Activated T-cell treated with anti-CD3 and anti-CD28 coated beads, Interleukin-2, amount 50 U/mL, for 72 hours (primary cell): Measurements from ENCODE around the gene LAPTM4A. TPM values are rescaled to one million over a fixed set of nuclear protein-coding genes. Genes with fewer than 3 reads are reported as not detected.

Experiments
- ATAC-seq, 2 donors: fragments of 150-1000 bp; cut with Tn5 transposase; replicated peaks in 1 of 2; 2 replicates each; pipeline ENCODE4 v1.10.0; 2021; ENCODE audit warnings: moderate library complexity in 2 of 2, mild to moderate bottlenecking in 1 of 2
- DNase-seq, 2 donors: peaks; one replicate each; pipeline ENCODE4 v3.0.0; 2021 to 2022; ENCODE audit warnings: mixed read lengths in 1 of 2
- H3K27ac Mint-ChIP-seq: one replicate; pipeline ENCODE4 v1.8.0; 2022; ENCODE audit warnings: mild to moderate bottlenecking, moderate library complexity, mixed read lengths
- H3K27me3 Mint-ChIP-seq: one replicate; pipeline ENCODE4 v1.8.0; 2022; ENCODE audit warnings: low read depth, mixed read lengths
- H3K36me3 Mint-ChIP-seq, 2 donors: one replicate each; pipeline ENCODE4 v1.8.0; 2022; ENCODE audit warnings: mixed read lengths in 2 of 2, mild to moderate bottlenecking in 1 of 2; ENCODE audit not compliant: insufficient read depth in 2 of 2
- H3K4me1 Mint-ChIP-seq: one replicate; pipeline ENCODE4 v1.8.0; 2022; ENCODE audit warnings: low read depth, mixed read lengths
- H3K4me3 Mint-ChIP-seq, 2 donors: one replicate each; pipeline ENCODE4 v1.8.0; 2022; ENCODE audit warnings: mild to moderate bottlenecking in 2 of 2, mixed read lengths in 2 of 2, moderate library complexity in 2 of 2
- H3K9me3 Mint-ChIP-seq, 2 donors: one replicate each; pipeline ENCODE4 v1.8.0; 2022; ENCODE audit warnings: mixed read lengths in 2 of 2
- total RNA-seq, 2 donors: library from RNA; stranded (reverse); gene quantifications; one replicate each; pipeline ENCODE4 v1.2.3, GENCODE V29; 2022

LAPTM4A gene
- total RNA-seq, 2 donors from 2014 or later, result 26.0 to 33.3 TPM

DNA sequence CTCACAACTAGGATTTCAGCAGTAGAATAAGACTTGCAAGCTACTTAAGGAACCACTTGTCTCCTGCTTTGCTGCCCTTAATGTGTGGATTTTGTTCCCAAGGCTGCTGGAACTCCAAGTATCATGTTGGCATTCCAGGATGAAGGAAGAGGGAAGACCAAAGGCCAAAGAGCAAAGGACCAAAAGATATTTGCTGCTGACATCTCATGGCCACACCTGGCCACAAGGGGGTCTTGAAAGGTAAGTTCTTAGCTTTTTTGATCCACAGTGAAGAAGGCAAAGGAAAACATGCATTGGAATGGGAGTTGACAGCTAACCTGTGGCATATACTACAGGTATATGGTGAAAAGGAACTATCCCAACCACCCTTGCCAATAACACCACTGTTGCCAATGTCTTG, 35.1 kb downstream of the LAPTM4A start:
- ATAC-seq, result no peak
- H3K4me1 Mint-ChIP-seq, result peaks cover 12% of the 10 kb centered on the region
- H3K36me3 Mint-ChIP-seq, result peaks cover 0 to 16% of the 10 kb centered on the region in 2 donors
- H3K27me3 Mint-ChIP-seq, result peaks cover 27% of the 10 kb centered on the region
- H3K9me3 Mint-ChIP-seq, result peaks cover 3 to 8% of the 10 kb centered on the region in 2 donors
- DNase-seq, result no peak
- H3K4me3 Mint-ChIP-seq, result no peak overlapping the region
- H3K27ac Mint-ChIP-seq, result no peak overlapping the region

DNA sequence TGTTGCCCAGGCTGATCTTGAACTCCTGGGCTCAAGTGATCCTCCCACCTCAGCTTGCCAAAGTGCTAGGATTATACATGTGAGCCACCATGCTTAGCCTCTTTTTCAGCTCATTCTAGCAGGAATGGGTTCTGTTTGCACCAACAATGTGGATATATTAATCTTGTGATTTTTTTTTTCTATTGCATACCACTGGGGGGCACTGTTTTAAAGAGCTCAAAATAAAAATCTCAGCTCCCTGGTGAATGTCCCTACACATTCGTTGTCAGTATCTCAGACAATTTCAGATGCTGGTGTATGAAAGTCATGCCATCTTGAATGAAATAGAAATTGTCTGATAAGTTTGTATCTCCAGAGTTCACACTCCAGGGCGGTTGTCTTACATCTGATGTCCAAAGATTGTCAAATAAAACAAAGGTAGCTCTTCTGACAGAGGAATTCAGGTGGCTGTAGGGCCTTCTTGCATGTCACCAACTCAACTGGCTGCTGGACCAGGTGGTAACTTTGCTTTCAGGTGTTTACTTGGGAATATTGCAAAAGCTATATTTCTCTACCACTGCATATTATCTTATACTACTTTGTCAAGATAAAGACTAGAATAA, 35.8 kb downstream of the LAPTM4A start:
- peak in 1 of 2 donors; percentile 12 for DNase-seq

DNA sequence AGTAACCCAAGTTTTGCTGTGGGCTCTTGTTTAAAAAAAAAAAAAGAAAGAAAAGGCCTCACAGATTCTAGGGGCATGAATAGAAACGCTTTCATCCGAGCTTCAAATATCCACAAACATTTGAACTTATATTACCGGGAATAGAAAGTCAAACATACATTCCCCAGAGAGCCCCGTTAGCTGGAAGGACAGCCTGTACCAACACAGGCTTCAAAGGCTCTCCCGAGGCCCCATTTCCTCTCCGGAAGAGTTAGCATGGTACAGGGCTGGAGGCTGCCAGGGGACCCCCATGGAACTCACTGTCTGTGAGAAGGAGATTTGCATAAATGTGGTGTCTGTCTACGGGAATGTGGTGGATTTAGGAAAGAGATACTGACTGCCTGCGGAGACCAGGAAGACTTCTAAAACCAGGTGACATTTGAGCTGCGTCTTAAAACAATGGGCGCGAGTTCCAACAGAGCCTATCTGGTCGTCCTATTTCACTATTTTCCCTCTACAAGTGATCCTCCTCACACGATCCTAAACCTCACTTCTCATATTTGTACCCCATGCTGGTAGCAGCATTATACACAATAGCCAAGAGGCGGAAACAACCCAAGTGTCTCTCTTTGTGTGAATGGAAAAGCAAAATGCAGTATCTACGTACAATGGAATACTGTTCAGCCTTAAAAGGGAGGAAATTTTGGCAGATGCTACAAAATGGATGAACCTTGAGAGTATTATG, 38.1 kb downstream of the LAPTM4A start:
- ATAC-seq (no peak), DNase-seq (no peak)
- H3K9me3 Mint-ChIP-seq, result no peaks in the 10 kb centered on the region
- H3K27me3 Mint-ChIP-seq, result peaks cover 35% of the 10 kb centered on the region
- peak overlapping the region; percentile 77 to 78 for H3K4me3 Mint-ChIP-seq
- no peak overlapping the region for H3K27ac Mint-ChIP-seq
- peaks cover 0 to 4% of the 10 kb centered on the region in 2 donors for H3K36me3 Mint-ChIP-seq
- peaks cover 12% of the 10 kb centered on the region for H3K4me1 Mint-ChIP-seq

More for the DNA sequence above, 35.8 kb downstream of the LAPTM4A start:
- H3K4me1 Mint-ChIP-seq, result peaks cover 12% of the 10 kb centered on the region
- peaks cover 2 to 4% of the 10 kb centered on the region in 2 donors for H3K9me3 Mint-ChIP-seq
- no peak for ATAC-seq
- no peak overlapping the region for H3K4me3 Mint-ChIP-seq
- peaks cover 35% of the 10 kb centered on the region for H3K27me3 Mint-ChIP-seq
- H3K27ac Mint-ChIP-seq, result no peak overlapping the region
- peaks cover 0 to 10% of the 10 kb centered on the region in 2 donors for H3K36me3 Mint-ChIP-seq

GRCh38 chr2:20012282-20013125, 38.9 kb downstream of the LAPTM4A start, which contains the start of gene MATN3:
Gene MATN3 (minus strand): TSS chr2:20012668. CDS start chr2:20012631, 37 bp downstream.
- ATAC-seq, result peak; percentile 75 to 83
- no peak within 1 kb of the TSS for H3K27ac Mint-ChIP-seq
- H3K4me1 Mint-ChIP-seq, result peaks cover 12% of the 10 kb centered on the region
- DNase-seq, result peak; percentile 33 to 36
- H3K27me3 Mint-ChIP-seq, result peaks cover 35% of the 10 kb centered on the region
- peaks cover 0 to 4% of the 10 kb centered on the region in 2 donors for H3K36me3 Mint-ChIP-seq
- H3K4me3 Mint-ChIP-seq, result peak within 1 kb of the TSS; percentile 77 to 78
- H3K9me3 Mint-ChIP-seq, result no peaks in the 10 kb centered on the region

- Mint-ChIP-seq H3K36me3 (peaks cover 0 to 4% of the 10 kb centered on the region in 2 donors), H3K4me3 (peak overlapping the region; percentile 66 to 77), H3K4me1 (peaks cover 12% of the 10 kb centered on the region), H3K27me3 (peaks cover 35% of the 10 kb centered on the region), H3K9me3 (no peaks in the 10 kb centered on the region), H3K27ac (no peak overlapping the region)
- no peak for DNase-seq
- peak in 1 of 2 donors; percentile 10 for ATAC-seq
Measured at GRCh38 chr2:20012032-20012281, 39.5 kb downstream of the LAPTM4A start.

GRCh38 chr2:20011276-20012031, 40.0 kb downstream of the LAPTM4A start:
- H3K9me3 Mint-ChIP-seq, result no peaks in the 10 kb centered on the region
- DNase-seq, result no peak
- H3K4me1 Mint-ChIP-seq, result peaks cover 12% of the 10 kb centered on the region
- ATAC-seq, result no peak
- H3K27me3 Mint-ChIP-seq, result peaks cover 35% of the 10 kb centered on the region
- no peak overlapping the region for H3K27ac Mint-ChIP-seq
- peak overlapping the region; percentile 66 to 77 for H3K4me3 Mint-ChIP-seq
- H3K36me3 Mint-ChIP-seq, result peaks cover 0 to 4% of the 10 kb centered on the region in 2 donors

DNA sequence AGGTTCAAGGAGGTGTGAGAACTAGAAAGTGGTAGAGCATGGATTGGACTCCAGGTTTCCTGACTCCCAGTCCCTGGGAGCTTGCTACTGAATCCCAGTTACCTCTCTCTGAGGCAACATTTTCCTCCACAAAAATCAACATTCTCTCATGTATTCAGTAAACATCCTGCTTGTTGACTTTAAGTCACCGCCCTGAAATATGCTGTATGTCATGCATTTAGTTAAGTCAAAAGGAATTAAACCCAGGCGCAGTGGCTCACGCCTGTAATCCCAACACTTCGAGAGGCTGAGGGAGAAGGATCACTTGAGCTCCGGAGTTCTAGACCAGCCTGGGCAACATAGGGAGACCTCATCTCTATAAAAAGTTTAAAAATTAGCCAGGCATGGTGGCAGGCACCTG, 42.7 kb downstream of the LAPTM4A start:
- peaks cover 24% of the 10 kb centered on the region for H3K27me3 Mint-ChIP-seq

GRCh38 chr2:20005891-20006470, 45.4 kb downstream of the LAPTM4A start:
- no peak for ATAC-seq
- no peaks in the 10 kb centered on the region for H3K9me3 Mint-ChIP-seq
- H3K4me3 Mint-ChIP-seq, result no peak overlapping the region

More for the DNA sequence above, 42.7 kb downstream of the LAPTM4A start:
- Mint-ChIP-seq H3K36me3 (peaks cover 0 to 3% of the 10 kb centered on the region in 2 donors), H3K27ac (no peak overlapping the region), H3K9me3 (no peaks in the 10 kb centered on the region), H3K4me1 (peaks cover 12% of the 10 kb centered on the region), H3K4me3 (no peak overlapping the region)
- no peak for DNase-seq
- ATAC-seq, result no peak

DNA sequence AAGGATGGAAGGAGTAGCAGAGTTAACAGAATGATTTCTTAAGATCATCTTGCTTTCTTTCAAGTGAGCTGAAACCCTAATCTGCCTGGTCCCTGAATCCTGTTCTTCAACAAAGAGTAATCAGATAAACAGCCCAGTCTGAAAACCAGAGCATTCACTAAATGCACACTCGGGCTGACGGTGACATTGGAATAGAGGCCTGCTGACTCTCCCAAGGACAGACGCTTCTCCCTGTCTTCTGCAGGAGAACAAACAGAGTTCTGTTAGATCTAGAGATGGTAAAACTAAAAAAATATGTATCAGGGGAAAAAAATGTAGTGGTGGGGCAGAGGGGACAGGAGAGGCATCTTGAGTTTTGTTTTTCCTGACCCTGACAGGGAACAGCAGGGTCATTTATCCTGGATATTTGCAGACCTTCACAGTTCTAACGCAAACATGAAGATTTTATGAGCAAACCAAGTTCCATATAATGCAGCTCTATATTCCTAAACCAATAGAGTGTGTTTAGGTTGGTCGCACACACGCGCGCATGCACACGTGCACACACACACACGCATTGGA, 46.3 kb downstream of the LAPTM4A start:
- H3K9me3 Mint-ChIP-seq, result no peaks in the 10 kb centered on the region
- H3K27ac Mint-ChIP-seq, result no peak overlapping the region
- peaks cover 16% of the 10 kb centered on the region for H3K27me3 Mint-ChIP-seq
- no peaks in the 10 kb centered on the region for H3K36me3 Mint-ChIP-seq
- no peak overlapping the region for H3K4me3 Mint-ChIP-seq
- H3K4me1 Mint-ChIP-seq, result no peaks in the 10 kb centered on the region
- DNase-seq, result no peak
- no peak for ATAC-seq

More at GRCh38 chr2:20005891-20006470, 45.4 kb downstream of the LAPTM4A start:
- no peak for DNase-seq
- no peaks in the 10 kb centered on the region for H3K4me1 Mint-ChIP-seq
- H3K27me3 Mint-ChIP-seq, result peaks cover 14% of the 10 kb centered on the region
- H3K27ac Mint-ChIP-seq, result no peak overlapping the region
- no peaks in the 10 kb centered on the region for H3K36me3 Mint-ChIP-seq

- Mint-ChIP-seq H3K4me1 (no peaks in the 10 kb centered on the region), H3K27me3 (peaks cover 17% of the 10 kb centered on the region), H3K27ac (no peak overlapping the region), H3K9me3 (no peaks in the 10 kb centered on the region), H3K36me3 (no peaks in the 10 kb centered on the region), H3K4me3 (no peak overlapping the region)
- DNase-seq, result no peak
- peak in 1 of 2 donors; percentile 36 for ATAC-seq
Measured at GRCh38 chr2:20001361-20001863, 50.0 kb downstream of the LAPTM4A start.

DNA sequence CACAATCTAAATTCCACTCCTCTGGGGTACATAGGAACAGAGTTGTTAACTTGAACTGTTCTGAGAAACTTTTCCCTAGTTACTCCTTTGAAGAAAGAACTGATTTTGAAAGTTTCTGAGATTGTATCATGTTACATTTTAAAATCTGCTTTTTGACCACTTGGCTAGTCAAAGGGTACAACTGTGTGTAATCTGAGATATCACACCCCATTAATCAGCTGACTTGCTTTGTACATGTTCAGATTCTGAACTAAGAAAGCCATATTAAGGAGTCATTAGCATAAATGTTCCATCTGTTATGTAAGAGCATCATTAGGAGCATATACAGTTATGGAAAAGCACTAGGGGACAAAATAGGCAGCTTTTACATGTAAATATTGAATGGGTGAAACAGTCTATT, 57.7 kb downstream of the LAPTM4A start:
- H3K27ac Mint-ChIP-seq, result no peak overlapping the region
- no peak overlapping the region for H3K4me3 Mint-ChIP-seq
- ATAC-seq (no peak), DNase-seq (no peak)
- H3K27me3 Mint-ChIP-seq, result peaks cover 26% of the 10 kb centered on the region
- peaks cover 15% of the 10 kb centered on the region for H3K4me1 Mint-ChIP-seq
- H3K36me3 Mint-ChIP-seq, result peaks cover 0 to 4% of the 10 kb centered on the region in 2 donors
- H3K9me3 Mint-ChIP-seq, result no peaks in the 10 kb centered on the region

GRCh38 chr2:19991895-19992294, 59.5 kb downstream of the LAPTM4A start:
- Mint-ChIP-seq H3K9me3 (no peaks in the 10 kb centered on the region), H3K27ac (no peak overlapping the region), H3K4me3 (no peak overlapping the region), H3K27me3 (peaks cover 26% of the 10 kb centered on the region), H3K36me3 (peaks cover 0 to 4% of the 10 kb centered on the region in 2 donors), H3K4me1 (peaks cover 21% of the 10 kb centered on the region)
- ATAC-seq (no peak), DNase-seq (no peak)
